ENCODE data around the gene BCL7C.

The BCL7C gene

DNA sequence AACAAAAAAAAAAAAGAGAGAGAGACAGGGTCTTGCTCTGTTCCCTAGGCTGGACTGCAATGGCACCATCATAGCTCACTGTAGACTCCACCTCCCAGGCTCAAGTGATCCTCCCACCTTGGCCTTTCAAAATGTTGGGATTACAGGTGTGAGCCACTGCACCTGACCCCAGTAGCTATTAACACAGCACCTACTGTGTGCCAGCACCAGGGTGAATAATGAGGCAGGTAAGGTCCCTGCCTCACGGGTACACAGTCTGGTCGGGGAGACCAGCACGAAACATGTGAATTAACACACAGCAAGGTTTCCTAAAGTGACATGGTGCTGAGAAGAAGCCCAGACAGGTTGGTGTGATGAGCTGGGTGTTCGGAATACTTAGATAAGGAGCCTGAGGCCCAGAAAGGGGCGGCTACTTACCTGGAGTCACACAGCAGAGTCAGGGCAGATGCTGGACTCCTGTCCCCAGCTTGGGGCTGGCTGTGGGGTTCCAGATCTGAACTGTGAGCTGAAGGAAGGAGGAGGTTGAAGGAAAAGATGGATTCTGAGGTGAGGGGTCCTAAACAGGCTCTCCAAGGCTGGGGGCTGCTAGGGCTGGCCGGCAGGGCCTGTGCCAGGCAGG lies 19.0 kb upstream of the BCL7C start:
- Histone ChIP-seq H2AFZ (ENCODE audit: low read depth, low read length) (no peak overlapping the region), H3K4me3 (ENCODE audit: low read length) (no peak overlapping the region), H3K4me1 (ENCODE audit: insufficient read depth, low read length) (no peaks in the 10 kb centered on the region), H3K9me3 (ENCODE audit: low read length) (no peaks in the 10 kb centered on the region), H3K36me3 (ENCODE audit: insufficient read depth, low read length) (no peaks in the 10 kb centered on the region), H3K27me3 (ENCODE audit: insufficient read depth, low read length) (no peaks in the 10 kb centered on the region)

DNA sequence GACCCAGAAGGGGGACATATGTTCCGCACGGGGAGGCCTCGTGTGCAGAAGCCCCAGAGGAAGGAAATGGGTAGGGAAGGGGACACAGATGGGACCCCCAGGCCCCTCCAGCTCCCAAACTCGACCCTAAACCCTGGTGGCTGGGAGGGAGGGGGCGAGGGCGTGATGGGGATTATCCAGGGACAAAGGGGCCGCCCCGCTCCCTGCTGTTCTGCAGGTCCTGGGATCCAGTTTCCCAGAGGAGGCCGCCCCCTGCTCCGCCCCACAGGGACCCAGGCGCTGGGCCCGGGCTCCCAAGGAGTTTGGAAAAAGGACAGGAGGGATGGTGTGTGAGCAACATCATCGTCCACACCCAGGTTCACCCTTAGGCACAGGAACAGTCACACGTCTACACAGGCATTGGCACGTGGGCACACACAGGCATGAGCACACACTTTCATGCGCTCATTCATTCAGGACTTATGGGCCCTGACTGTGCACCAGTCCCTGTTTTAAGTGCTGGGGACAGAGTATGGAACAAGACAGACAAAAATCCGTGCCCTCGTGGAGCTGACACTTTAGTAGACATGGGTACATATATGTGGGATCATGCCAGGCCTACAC lies 16.7 kb upstream of the BCL7C start:
- Histone ChIP-seq H3K27me3 (ENCODE audit: insufficient read depth, low read length) (no peaks in the 10 kb centered on the region), H3K4me1 (ENCODE audit: insufficient read depth, low read length) (peaks cover 7% of the 10 kb centered on the region), H2AFZ (ENCODE audit: low read depth, low read length) (no peak overlapping the region), H3K4me3 (ENCODE audit: low read length) (no peak overlapping the region), H3K9me3 (ENCODE audit: low read length) (no peaks in the 10 kb centered on the region), H3K36me3 (ENCODE audit: insufficient read depth, low read length) (no peaks in the 10 kb centered on the region)

DNA sequence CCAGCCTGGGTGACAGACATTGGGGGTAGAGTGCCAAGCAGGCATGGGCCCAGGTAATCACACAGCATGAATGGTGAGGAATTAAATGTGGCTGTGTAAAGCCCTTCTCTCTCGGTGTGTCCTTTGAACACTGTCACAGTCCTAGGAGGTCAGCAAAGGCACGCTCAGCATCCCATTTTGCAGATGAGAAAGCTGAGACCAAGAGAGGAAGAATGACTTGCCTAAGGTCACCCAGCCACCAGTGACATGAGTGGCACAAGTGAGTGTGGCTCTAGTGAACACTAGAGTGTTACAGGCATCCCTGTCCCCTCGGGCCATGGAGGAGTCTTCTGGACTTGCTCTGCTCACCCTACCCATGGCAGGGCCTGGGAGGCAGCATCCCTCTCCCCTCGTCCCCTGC lies 13.2 kb upstream of the BCL7C start:
- no peak overlapping the region for H3K4me3 ChIP-seq (ENCODE audit: low read length)
- peaks cover 7% of the 10 kb centered on the region for H3K4me1 ChIP-seq (ENCODE audit: insufficient read depth, low read length)
- H3K27me3 ChIP-seq (ENCODE audit: insufficient read depth, low read length) = no peaks in the 10 kb centered on the region
- no peak overlapping the region for H2AFZ ChIP-seq (ENCODE audit: low read depth, low read length)
- H3K36me3 ChIP-seq (ENCODE audit: insufficient read depth, low read length) = no peaks in the 10 kb centered on the region
- H3K9me3 ChIP-seq (ENCODE audit: low read length) = no peaks in the 10 kb centered on the region

DNA sequence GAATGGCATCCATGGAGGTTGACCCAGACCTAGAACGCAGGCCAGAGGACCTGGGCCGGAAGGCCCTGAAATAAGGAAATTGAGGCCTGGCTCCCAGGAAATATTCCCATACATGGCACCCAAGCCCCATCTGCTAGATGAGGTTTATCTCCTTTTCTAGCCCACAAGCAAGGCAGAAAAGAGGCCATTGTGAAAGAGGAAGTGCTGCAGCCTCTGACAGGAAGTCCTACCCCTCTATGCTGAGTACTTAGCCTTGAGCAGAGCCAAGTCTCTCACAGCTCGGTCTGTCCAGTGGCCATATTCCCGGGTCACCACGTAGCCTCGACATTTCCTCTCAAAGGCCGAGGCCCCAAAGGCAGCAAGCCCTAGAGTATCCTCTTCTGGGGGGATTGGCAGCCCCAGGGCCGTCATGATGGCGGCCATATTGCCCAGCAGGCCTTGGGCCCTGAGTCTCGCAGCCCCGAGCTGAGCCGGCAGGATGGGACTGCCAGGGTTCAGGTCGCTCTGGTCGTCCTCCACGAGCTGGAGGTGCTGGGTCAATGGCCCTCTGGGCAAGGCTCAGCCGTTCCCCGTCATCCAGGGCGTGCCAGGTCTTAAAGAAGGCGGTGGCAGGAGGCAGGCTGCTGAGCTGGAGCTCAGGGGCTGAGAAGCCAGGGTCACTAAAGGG lies 10.4 kb upstream of the BCL7C start:
- H3K27me3 ChIP-seq (ENCODE audit: insufficient read depth, low read length) = no peaks in the 10 kb centered on the region
- H3K4me1 ChIP-seq (ENCODE audit: insufficient read depth, low read length) = peaks cover 7% of the 10 kb centered on the region
- H3K36me3 ChIP-seq (ENCODE audit: insufficient read depth, low read length) = no peaks in the 10 kb centered on the region
- no peak overlapping the region for H3K4me3 ChIP-seq (ENCODE audit: low read length)
- H3K9me3 ChIP-seq (ENCODE audit: low read length) = no peaks in the 10 kb centered on the region
- no peak overlapping the region for H2AFZ ChIP-seq (ENCODE audit: low read depth, low read length)

- Histone ChIP-seq H3K27me3 (ENCODE audit: insufficient read depth, low read length) (no peaks in the 10 kb centered on the region), H3K4me1 (ENCODE audit: insufficient read depth, low read length) (peaks cover 7% of the 10 kb centered on the region), H2AFZ (ENCODE audit: low read depth, low read length) (no peak overlapping the region), H3K4me3 (ENCODE audit: low read length) (no peak overlapping the region), H3K9me3 (ENCODE audit: low read length) (no peaks in the 10 kb centered on the region), H3K36me3 (ENCODE audit: insufficient read depth, low read length) (no peaks in the 10 kb centered on the region)
Measured at GRCh38 chr16:30903596-30903995, 9.7 kb upstream of the BCL7C start.

DNA sequence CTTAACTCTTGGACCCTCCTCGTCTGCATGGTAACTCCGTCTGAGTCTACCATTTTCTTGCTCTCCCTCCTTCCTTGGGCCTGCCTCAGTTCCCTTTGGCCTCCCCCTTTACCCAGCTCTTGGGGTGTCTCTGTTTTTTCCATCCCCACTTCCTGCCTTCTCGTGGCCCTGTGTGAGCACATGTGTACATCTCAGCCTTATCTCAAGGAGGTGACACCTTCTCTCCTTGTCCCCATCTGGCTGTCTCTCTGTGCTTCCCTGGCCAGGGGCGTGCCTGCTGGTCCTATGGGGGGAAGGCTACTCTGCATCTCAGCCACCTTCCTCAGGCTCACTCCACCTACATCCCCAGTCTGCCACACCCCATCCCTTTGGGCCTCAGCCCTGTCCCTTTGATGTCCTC lies 9.1 kb upstream of the BCL7C start:
- Histone ChIP-seq H3K27me3 (ENCODE audit: insufficient read depth, low read length) (no peaks in the 10 kb centered on the region), H3K4me1 (ENCODE audit: insufficient read depth, low read length) (peaks cover 7% of the 10 kb centered on the region), H3K9me3 (ENCODE audit: low read length) (no peaks in the 10 kb centered on the region), H3K36me3 (ENCODE audit: insufficient read depth, low read length) (no peaks in the 10 kb centered on the region), H3K4me3 (ENCODE audit: low read length) (no peak overlapping the region), H2AFZ (ENCODE audit: low read depth, low read length) (no peak overlapping the region)

DNA sequence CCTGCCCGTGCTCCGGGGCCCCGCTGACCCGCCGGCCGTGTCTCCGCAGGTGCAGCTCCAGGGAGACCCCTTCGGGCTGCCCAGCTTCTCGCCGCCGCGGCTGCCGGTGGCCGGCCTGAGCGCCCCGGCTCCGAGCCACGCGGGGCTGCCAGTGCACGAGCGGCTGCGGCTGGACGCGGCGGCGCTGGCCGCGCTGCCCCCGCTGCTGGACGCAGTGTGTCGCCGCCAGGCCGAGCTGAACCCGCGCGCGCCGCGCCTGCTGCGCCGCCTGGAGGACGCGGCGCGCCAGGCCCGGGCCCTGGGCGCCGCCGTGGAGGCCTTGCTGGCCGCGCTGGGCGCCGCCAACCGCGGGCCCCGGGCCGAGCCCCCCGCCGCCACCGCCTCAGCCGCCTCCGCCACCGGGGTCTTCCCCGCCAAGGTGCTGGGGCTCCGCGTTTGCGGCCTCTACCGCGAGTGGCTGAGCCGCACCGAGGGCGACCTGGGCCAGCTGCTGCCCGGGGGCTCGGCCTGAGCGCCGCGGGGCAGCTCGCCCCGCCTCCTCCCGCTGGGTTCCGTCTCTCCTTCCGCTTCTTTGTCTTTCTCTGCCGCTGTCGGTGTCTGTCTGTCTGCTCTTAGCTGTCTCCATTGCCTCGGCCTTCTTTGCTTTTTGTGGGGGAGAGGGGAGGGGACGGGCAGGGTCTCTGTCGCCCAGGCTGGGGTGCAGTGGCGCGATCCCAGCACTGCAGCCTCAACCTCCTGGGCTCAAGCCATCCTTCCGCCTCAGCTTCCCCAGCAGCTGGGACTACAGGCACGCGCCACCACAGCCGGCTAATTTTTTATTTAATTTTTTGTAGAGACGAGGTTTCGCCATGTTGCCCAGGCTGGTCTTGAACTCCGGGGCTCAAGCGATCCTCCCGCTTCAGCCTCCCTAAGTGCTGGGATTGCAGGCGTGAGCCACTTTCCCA lies 8.4 kb upstream of the BCL7C start:
- Histone ChIP-seq H3K4me3 (ENCODE audit: low read length) (peak overlapping the region; percentile 15), H3K4me1 (ENCODE audit: insufficient read depth, low read length) (peaks cover 2% of the 10 kb centered on the region), H3K27me3 (ENCODE audit: insufficient read depth, low read length) (no peaks in the 10 kb centered on the region), H3K9me3 (ENCODE audit: low read length) (no peaks in the 10 kb centered on the region), H2AFZ (ENCODE audit: low read depth, low read length) (no peak overlapping the region), H3K36me3 (ENCODE audit: insufficient read depth, low read length) (no peaks in the 10 kb centered on the region)

- Histone ChIP-seq H2AFZ (ENCODE audit: low read depth, low read length) (no peak overlapping the region), H3K9me3 (ENCODE audit: low read length) (no peaks in the 10 kb centered on the region), H3K4me1 (ENCODE audit: insufficient read depth, low read length) (peaks cover 2% of the 10 kb centered on the region), H3K27me3 (ENCODE audit: insufficient read depth, low read length) (no peaks in the 10 kb centered on the region), H3K36me3 (ENCODE audit: insufficient read depth, low read length) (no peaks in the 10 kb centered on the region), H3K4me3 (ENCODE audit: low read length) (peak overlapping the region; percentile 15)
Measured at GRCh38 chr16:30901201-30902028, 7.5 kb upstream of the BCL7C start.

DNA sequence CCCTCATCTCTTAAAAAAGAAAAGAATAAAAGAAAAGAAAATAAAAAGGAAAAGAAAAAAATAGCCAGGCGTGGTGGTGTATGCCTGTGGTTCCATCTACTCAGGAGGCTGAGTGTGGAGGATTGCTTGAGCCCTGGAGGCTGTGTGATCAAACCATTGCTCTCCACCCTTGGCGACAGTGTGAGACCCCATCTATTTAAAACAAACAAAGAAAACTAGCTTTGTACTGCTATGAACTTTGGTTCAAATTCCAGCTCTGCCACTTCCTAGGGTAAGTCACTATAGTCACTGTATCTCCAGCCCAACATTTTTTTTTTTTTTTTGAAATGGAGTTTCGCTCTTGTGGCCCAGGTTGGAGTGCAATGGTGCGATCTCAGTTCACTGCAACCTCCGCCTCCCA lies 6.7 kb upstream of the BCL7C start:
- Histone ChIP-seq H3K4me1 (ENCODE audit: insufficient read depth, low read length) (peaks cover 9% of the 10 kb centered on the region), H3K9me3 (ENCODE audit: low read length) (no peaks in the 10 kb centered on the region), H2AFZ (ENCODE audit: low read depth, low read length) (no peak overlapping the region), H3K36me3 (ENCODE audit: insufficient read depth, low read length) (no peaks in the 10 kb centered on the region), H3K27me3 (ENCODE audit: insufficient read depth, low read length) (no peaks in the 10 kb centered on the region), H3K4me3 (ENCODE audit: low read length) (no peak overlapping the region)

DNA sequence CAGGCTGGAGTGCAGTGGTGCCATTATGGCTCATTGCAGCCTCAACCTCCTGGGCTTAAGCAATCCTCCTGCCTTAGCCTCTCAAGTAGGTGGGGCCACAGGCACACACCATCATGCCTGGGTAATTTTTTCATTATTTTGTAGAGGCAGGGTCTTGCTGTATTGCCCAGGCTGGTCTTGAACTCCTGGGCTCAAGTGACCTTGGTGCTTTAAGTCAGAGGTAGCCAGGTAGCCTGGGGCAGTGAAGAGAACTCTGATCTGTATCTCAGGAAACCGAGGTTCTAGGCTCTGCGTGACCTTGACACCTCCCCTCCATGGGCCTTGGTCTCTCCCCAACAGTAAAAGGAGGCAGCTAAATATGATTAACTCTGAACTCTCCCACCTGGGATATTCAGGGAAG lies 5.9 kb upstream of the BCL7C start:
- peaks cover 13% of the 10 kb centered on the region for H3K4me1 ChIP-seq (ENCODE audit: insufficient read depth, low read length)
- no peaks in the 10 kb centered on the region for H3K36me3 ChIP-seq (ENCODE audit: insufficient read depth, low read length)
- H3K27me3 ChIP-seq (ENCODE audit: insufficient read depth, low read length) = no peaks in the 10 kb centered on the region
- no peak overlapping the region for H3K4me3 ChIP-seq (ENCODE audit: low read length)
- H3K9me3 ChIP-seq (ENCODE audit: low read length) = no peaks in the 10 kb centered on the region
- H2AFZ ChIP-seq (ENCODE audit: low read depth, low read length) = no peak overlapping the region

GRCh38 chr16:30896889-30897733 lies 3.2 kb upstream of the BCL7C start:
- H3K9me3 ChIP-seq (ENCODE audit: low read length) = no peaks in the 10 kb centered on the region
- H3K27me3 ChIP-seq (ENCODE audit: insufficient read depth, low read length) = no peaks in the 10 kb centered on the region

More at GRCh38 chr16:30896889-30897733, 3.2 kb upstream of the BCL7C start:
- peak overlapping the region; percentile 67 for H3K4me3 ChIP-seq (ENCODE audit: low read length)
- peak overlapping the region; percentile 57 for H2AFZ ChIP-seq (ENCODE audit: low read depth, low read length)
- peaks cover 3% of the 10 kb centered on the region for H3K36me3 ChIP-seq (ENCODE audit: insufficient read depth, low read length)
- peaks cover 27% of the 10 kb centered on the region for H3K4me1 ChIP-seq (ENCODE audit: insufficient read depth, low read length)
